Measurements from ENCODE around the gene RIOK1.
A peak's percentile ranks its signal among the peaks of the same experiment; 100 is the strongest.

Gene RIOK1

DNA sequence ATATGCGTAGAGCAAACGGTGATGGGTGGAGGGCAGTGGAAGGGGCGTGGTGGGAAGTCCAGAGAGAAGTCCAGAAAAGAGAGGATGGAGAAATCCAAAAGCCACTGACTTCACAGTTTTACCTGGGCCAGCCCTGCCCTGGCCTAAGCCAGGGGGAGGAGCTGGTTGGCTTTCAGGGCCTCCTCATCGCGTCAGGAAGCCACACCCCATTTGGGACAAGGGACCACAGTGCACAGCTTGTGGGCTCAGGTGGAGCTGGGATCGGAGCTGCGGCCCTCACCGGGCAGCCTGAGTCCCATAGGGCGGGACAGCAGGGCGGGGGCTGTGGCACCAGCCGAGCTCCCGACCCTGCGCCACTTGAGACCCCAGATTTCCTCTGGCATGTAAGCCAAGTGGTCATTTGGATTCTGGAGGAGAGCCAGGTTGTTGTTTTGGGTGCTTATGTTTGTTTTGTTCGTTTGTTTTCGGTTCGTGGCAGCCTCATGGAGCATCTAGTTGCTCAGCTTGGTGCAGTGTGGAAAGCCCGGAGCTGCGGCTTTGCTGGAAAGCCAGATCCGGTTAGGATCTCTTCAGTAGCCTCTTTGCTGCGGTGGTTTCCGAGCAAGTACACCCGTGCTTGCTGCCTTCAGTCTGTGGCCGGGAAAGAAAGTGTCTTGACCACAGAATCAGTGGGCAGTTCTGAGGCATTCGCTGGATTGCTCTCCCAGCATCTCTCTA, 42.2 kb downstream of the RIOK1 start:
- H3K4me3 ChIP-seq (ENCODE audit: low read length): peak overlapping the region; percentile 15; the same call in 1 of the 2 replicates
- TF ChIP-seq, protein P1, sequence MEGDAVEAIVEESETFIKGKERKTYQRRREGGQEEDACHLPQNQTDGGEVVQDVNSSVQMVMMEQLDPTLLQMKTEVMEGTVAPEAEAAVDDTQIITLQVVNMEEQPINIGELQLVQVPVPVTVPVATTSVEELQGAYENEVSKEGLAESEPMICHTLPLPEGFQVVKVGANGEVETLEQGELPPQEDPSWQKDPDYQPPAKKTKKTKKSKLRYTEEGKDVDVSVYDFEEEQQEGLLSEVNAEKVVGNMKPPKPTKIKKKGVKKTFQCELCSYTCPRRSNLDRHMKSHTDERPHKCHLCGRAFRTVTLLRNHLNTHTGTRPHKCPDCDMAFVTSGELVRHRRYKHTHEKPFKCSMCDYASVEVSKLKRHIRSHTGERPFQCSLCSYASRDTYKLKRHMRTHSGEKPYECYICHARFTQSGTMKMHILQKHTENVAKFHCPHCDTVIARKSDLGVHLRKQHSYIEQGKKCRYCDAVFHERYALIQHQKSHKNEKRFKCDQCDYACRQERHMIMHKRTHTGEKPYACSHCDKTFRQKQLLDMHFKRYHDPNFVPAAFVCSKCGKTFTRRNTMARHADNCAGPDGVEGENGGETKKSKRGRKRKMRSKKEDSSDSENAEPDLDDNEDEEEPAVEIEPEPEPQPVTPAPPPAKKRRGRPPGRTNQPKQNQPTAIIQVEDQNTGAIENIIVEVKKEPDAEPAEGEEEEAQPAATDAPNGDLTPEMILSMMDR (conservative IDR thresholded peaks at IDR 0.05; ENCODE audit: low read length): no peak
- peak; percentile 52 for DNase-seq (ENCODE audit: low read depth)

- H3K4me3 ChIP-seq (ENCODE audit: low read length): peak overlapping the region; percentile 15; the same call in 1 of the 2 replicates
- TF ChIP-seq, protein P1 (conservative IDR thresholded peaks at IDR 0.05; ENCODE audit: low read length): no peak
- no peak for DNase-seq (ENCODE audit: low read depth)
Measured at GRCh38 chr6:7432391-7433120, 42.9 kb downstream of the RIOK1 start.

GRCh38 chr6:7433121-7433617, 43.6 kb downstream of the RIOK1 start:
- H3K4me3 ChIP-seq (ENCODE audit: low read length): no peak overlapping the region
- TF ChIP-seq, protein P1 (conservative IDR thresholded peaks at IDR 0.05; ENCODE audit: low read length): no peak
- peak; percentile 46 for DNase-seq (ENCODE audit: low read depth)

- no peak for DNase-seq (ENCODE audit: low read depth)
- no peak overlapping the region for H3K4me3 ChIP-seq (ENCODE audit: low read length)
- TF ChIP-seq, protein P1 (conservative IDR thresholded peaks at IDR 0.05; ENCODE audit: low read length): no peak
Measured at GRCh38 chr6:7434672-7435071, 45.1 kb downstream of the RIOK1 start.

DNA sequence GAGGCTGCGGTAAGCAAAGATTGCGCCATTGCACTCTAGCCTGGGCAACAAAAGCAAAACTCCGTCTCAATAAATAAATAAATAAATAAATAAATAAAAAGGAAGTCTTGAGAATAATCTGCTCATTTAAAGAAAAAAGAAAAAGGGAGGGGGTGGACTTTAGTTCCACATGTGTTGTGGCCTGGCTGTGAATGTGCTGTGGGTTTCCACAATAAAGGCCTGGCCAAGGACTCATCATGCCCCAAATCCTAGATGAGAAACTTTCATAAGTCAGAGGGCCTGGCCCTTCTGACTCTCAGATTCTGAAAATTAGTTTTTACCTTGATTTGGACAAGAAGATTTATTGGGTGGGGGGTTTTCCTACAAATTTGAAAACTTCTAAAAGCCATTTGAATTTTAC, 48.4 kb downstream of the RIOK1 start:
- DNase-seq (ENCODE audit: low read depth): peak; percentile 68
- no peak overlapping the region for H3K4me3 ChIP-seq (ENCODE audit: low read length)
- TF ChIP-seq, protein P1 (conservative IDR thresholded peaks at IDR 0.05; ENCODE audit: low read length): no peak

DNA sequence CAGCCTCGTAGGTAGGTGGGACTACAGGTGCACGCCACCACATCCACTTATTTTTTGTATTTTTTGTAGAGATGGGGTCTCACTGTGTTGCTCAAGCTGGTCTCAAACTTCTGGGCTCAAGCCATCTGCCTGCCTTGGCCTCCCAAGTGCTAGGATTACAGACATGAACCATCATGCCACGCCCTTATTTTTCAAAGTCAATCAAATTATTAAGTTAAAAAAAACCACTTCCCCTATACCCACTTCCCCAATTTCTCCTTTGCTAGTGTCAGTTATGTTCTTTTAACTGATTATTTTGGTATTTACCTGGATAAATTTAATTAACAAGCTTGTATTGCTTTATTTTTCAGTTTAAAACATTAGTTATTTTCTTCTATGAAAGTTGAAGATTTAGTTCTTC, 49.6 kb downstream of the RIOK1 start:
- no peak overlapping the region for H3K4me3 ChIP-seq (ENCODE audit: low read length)
- TF ChIP-seq, protein P1 (conservative IDR thresholded peaks at IDR 0.05; ENCODE audit: low read length): no peak
- no peak for DNase-seq (ENCODE audit: low read depth)

Data from AG10803 (cell line).